ENCODE data around the gene BPIFB3. TPM values are rescaled to one million over a fixed set of nuclear protein-coding genes. Genes with fewer than 3 reads are reported as not detected.

Gene BPIFB3
- polyA plus RNA-seq, 1 experiment, result not detected

- TF ChIP-seq CTCF (IDR thresholded peaks at IDR 0.05; ENCODE audit: insufficient read depth, low read depth, low read length), result no peak
- DNase-seq (ENCODE audit: low read depth), result no peak
- H3K36me3 ChIP-seq (ENCODE audit: control insufficient read depth, insufficient read depth, low read length), result no peaks in the 10 kb centered on the region
- H3K4me3 ChIP-seq (ENCODE audit: low read depth, low read length), result no peak overlapping the region
- ChIA-PET CTCF (no interaction called here), POLR2A (no interaction called here)
- H3K27me3 ChIP-seq (ENCODE audit: control insufficient read depth, insufficient read depth, low read length), result no peaks in the 10 kb centered on the region; the same call in 1 of the 2 replicates
Observed at GRCh38 chr20:33014336-33015113, 39.2 kb upstream of the BPIFB3 start.

GRCh38 chr20:33015114-33015484 lies 38.6 kb upstream of the BPIFB3 start:
- Histone ChIP-seq H3K27me3 (ENCODE audit: control insufficient read depth, insufficient read depth, low read length) (no peaks in the 10 kb centered on the region; the same call in 1 of the 2 replicates), H3K4me3 (ENCODE audit: low read depth, low read length) (no peak overlapping the region), H3K36me3 (ENCODE audit: control insufficient read depth, insufficient read depth, low read length) (no peaks in the 10 kb centered on the region)
- no peak for TF ChIP-seq CTCF (IDR thresholded peaks at IDR 0.05; ENCODE audit: insufficient read depth, low read depth, low read length)
- no peak for DNase-seq (ENCODE audit: low read depth)
- POLR2A ChIA-PET, result no interaction called here
- CTCF ChIA-PET, result no interaction called here

DNA sequence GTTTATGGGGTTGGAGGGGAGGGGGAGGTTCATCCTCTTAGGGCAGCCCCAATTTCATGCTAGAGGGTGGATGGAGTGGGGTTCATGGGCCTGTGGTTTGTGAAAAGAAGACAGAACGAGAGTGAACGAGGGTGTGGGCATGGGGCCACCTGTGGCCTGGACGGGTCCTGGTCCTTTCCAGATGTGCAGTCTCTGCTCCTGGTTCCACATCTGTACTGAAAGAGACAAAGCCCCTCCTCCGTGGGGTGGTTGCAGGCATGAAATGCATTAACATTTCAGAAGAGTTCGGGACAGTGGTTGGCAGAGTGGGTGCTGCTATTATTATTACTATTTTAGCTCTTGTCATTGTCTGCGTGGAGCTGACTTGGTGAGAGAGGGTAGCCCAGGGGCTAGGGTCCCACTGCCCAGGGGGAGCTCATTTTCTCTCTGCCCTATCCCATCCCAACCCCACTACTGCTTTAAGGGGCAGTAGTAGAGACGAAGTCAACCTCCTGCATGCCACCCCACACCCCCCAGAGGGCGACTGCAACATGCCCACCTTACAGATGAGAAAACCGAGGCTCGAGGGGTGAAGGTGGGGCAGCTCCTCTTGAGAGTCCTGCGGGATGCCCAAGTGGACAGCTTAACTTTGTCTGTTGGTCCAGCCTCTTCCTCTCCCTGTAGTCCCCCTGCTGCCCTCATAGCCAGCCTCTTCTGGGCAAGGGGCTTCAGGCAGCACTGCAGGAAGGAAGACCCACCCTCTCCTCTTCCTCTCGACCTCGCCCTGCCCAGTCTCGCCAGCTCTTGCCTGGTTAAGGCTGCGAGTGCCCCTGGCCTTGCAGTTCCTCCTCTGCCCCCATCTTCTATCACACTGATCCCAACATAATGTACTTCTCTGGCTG lies 37.8 kb upstream of the BPIFB3 start:
- CTCF ChIA-PET, result no interaction called here
- no peaks in the 10 kb centered on the region; the same call in 1 of the 2 replicates for H3K27me3 ChIP-seq (ENCODE audit: control insufficient read depth, insufficient read depth, low read length)
- H3K36me3 ChIP-seq (ENCODE audit: control insufficient read depth, insufficient read depth, low read length), result no peaks in the 10 kb centered on the region
- POLR2A ChIA-PET, result no interaction called here
- TF ChIP-seq CTCF (IDR thresholded peaks at IDR 0.05; ENCODE audit: insufficient read depth, low read depth, low read length), result no peak
- no peak for DNase-seq (ENCODE audit: low read depth)
- H3K4me3 ChIP-seq (ENCODE audit: low read depth, low read length), result no peak overlapping the region

- no peak overlapping the region for H3K4me3 ChIP-seq (ENCODE audit: low read depth, low read length)
- no peak for DNase-seq (ENCODE audit: low read depth)
- CTCF ChIA-PET, result no interaction called here
- no peak for TF ChIP-seq CTCF (IDR thresholded peaks at IDR 0.05; ENCODE audit: insufficient read depth, low read depth, low read length)
- no peaks in the 10 kb centered on the region for H3K36me3 ChIP-seq (ENCODE audit: control insufficient read depth, insufficient read depth, low read length)
- H3K27me3 ChIP-seq (ENCODE audit: control insufficient read depth, insufficient read depth, low read length), result no peaks in the 10 kb centered on the region; the same call in 1 of the 2 replicates
- POLR2A ChIA-PET, result no interaction called here
Observed at GRCh38 chr20:33016581-33017109, 37.1 kb upstream of the BPIFB3 start.

GRCh38 chr20:33017542-33017941 lies 36.2 kb upstream of the BPIFB3 start:
- DNase-seq (ENCODE audit: low read depth), result no peak
- no peaks in the 10 kb centered on the region for H3K36me3 ChIP-seq (ENCODE audit: control insufficient read depth, insufficient read depth, low read length)
- POLR2A ChIA-PET, result no interaction called here
- no peak overlapping the region for H3K4me3 ChIP-seq (ENCODE audit: low read depth, low read length)
- CTCF ChIA-PET, result no interaction called here
- TF ChIP-seq CTCF (IDR thresholded peaks at IDR 0.05; ENCODE audit: insufficient read depth, low read depth, low read length), result no peak
- no peaks in the 10 kb centered on the region; the same call in 1 of the 2 replicates for H3K27me3 ChIP-seq (ENCODE audit: control insufficient read depth, insufficient read depth, low read length)
